CD4-positive, alpha-beta T cell (primary cell): ENCODE measurements around the gene PBOV1. TPM values are rescaled to one million over a fixed set of nuclear protein-coding genes. Genes with fewer than 3 reads are reported as not detected.

ENCODE experiments used
- ATAC-seq: fragments of 200-7000 bp; cut with Tn5 transposase; one replicate; pipeline ENCODE4 v1.10.0; 2022; ENCODE audit warnings: mild to moderate bottlenecking; ENCODE audit not compliant: poor library complexity
- CTCF ChIA-PET: fragments of 350-600 bp; sonication (Branson Sonifier 250); formaldehyde crosslinking; loops from one replicate; lab custom pipeline; 2021; ENCODE audit warnings: antibody characterized with exemption, inconsistent platforms; lab: Charles Lee
- POLR2A ChIA-PET: fragments of 350-600 bp; sonication (Branson Sonifier 250); formaldehyde crosslinking; loops from one replicate; lab custom pipeline; 2021; ENCODE audit warnings: antibody characterized with exemption, inconsistent platforms; lab: Charles Lee
- DNase-seq, 14 experiments: peaks; one replicate each; pipeline ENCODE4 v3.0.0-alpha.2; 2013 to 2020; ENCODE audit warnings: mixed read lengths in 2 of 14
- H3K27ac ChIP-seq, 2 donors: one replicate each; pipeline versions ENCODE4 v1.5.1 to v1.7.0; 2013; ENCODE audit warnings: low read length in 2 of 2, low read depth in 1 of 2, mild to moderate bottlenecking in 1 of 2
- H3K27me3 ChIP-seq, 2 experiments: 1 replicate in 1 of 2; 2 replicates in 1 of 2; pipeline versions ENCODE4 v1.6.1 to v1.7.0; 2013; ENCODE audit warnings: low read length in 2 of 2, control low read depth in 1 of 2, mild to moderate bottlenecking in 1 of 2, moderate library complexity in 1 of 2; ENCODE audit not compliant: insufficient read depth in 2 of 2, control insufficient read depth in 1 of 2
- H3K36me3 ChIP-seq: one replicate; pipeline ENCODE4 v1.6.1; 2013; ENCODE audit warnings: low read length, control low read depth; ENCODE audit not compliant: insufficient read depth
- H3K4me1 ChIP-seq: one replicate; pipeline ENCODE4 v1.6.1; 2013; ENCODE audit warnings: low read length, control low read depth; ENCODE audit not compliant: insufficient read depth
- H3K4me3 ChIP-seq: one replicate; pipeline ENCODE4 v1.5.1; 2013; ENCODE audit warnings: mild to moderate bottlenecking, low read length, moderate library complexity
- H3K9me3 ChIP-seq, 2 experiments: 1 replicate in 1 of 2; 2 replicates in 1 of 2; pipeline versions ENCODE4 v1.6.1 to v1.7.0; 2013; ENCODE audit warnings: low read length in 2 of 2, mild to moderate bottlenecking in 2 of 2, control low read depth in 1 of 2, moderate library complexity in 1 of 2; ENCODE audit not compliant: control insufficient read depth in 1 of 2, insufficient read depth in 1 of 2
- H3K27ac Mint-ChIP-seq: one replicate; pipeline ENCODE4 v1.8.0; 2020; ENCODE audit warnings: mixed read lengths
- H3K27me3 Mint-ChIP-seq: one replicate; pipeline ENCODE4 v1.8.0; 2021; ENCODE audit warnings: mixed read lengths
- H3K36me3 Mint-ChIP-seq: one replicate; pipeline ENCODE4 v1.8.0; 2021; ENCODE audit warnings: low read depth, mixed read lengths
- H3K4me1 Mint-ChIP-seq: one replicate; pipeline ENCODE4 v1.8.0; 2021; ENCODE audit warnings: low read depth, mixed read lengths
- H3K4me3 Mint-ChIP-seq: one replicate; pipeline ENCODE4 v1.8.0; 2020; ENCODE audit warnings: mild to moderate bottlenecking, mixed read lengths
- H3K9me3 Mint-ChIP-seq: one replicate; pipeline ENCODE4 v1.8.0; 2020; ENCODE audit warnings: mixed read lengths
- intact Hi-C, 2 experiments: fragments of 100-400 bp; cut with DNase I in 1 of 2; cut with micrococcal nuclease in 1 of 2; formaldehyde crosslinking; loops; one replicate each; pipeline versions ENCODE4 v1.15.1 to v1.9.0; 2023 to 2025; cut with DNase I, micrococcal nuclease
- total RNA-seq, 174 experiments: library from RNA in 2 of 174; stranded (reverse) in 2 of 174; gene quantifications; one replicate each; pipeline ENCODE4 v1.2.3 and lab custom pipeline; 2021 to 2026
- TF ChIP-seq, protein P1 (sequence below): fragments of 200-600 bp; IDR thresholded peaks from one replicate; pipeline ENCODE4 v1.8.0; 2022; ENCODE audit warnings: antibody characterized with exemption, mild to moderate bottlenecking

The PBOV1 gene
- total RNA-seq, 2 experiments from 2014 or later, result not detected

DNA sequence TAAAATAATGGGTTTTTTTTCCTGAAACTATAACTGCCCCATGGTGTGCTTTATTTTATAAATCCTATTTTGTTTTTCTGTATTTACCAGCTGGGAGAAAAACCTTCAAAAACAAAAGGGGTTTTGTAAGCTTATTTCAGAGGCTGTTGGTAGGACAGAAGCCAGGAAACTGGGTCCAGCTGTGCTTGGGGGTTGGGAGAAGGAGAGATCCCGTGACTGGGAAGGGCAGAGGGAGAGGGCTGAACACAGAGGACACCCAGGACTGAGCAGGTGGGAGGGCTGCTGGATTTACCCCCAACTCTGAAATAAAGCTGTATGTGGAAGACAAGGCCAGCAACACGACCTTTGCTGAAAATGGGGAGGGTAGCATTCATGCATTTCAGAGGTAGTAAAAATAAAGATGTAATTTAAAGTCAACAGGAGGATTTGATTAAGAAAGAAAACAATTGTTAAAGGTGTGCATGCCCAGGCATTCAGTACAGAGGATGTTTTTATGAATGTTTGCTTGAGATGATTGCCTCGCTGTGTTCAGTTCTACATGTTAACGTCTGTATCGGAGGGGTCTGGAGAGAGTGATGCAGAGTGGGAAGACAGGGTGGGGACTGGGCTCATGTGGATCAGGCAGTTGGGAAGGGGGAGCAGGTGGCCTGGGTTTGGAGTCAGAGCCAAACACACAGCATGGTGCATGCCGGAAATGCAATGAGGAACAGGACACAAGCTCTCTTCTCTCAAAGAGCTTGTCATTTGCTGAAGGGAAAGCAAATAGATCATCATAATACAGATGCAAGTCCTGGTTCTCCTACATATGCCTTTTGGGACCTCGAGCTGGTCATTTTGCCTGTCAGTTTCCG lies 35.1 kb downstream of the PBOV1 start:
- peaks cover 53% of the 10 kb centered on the region for H3K27me3 Mint-ChIP-seq

DNA sequence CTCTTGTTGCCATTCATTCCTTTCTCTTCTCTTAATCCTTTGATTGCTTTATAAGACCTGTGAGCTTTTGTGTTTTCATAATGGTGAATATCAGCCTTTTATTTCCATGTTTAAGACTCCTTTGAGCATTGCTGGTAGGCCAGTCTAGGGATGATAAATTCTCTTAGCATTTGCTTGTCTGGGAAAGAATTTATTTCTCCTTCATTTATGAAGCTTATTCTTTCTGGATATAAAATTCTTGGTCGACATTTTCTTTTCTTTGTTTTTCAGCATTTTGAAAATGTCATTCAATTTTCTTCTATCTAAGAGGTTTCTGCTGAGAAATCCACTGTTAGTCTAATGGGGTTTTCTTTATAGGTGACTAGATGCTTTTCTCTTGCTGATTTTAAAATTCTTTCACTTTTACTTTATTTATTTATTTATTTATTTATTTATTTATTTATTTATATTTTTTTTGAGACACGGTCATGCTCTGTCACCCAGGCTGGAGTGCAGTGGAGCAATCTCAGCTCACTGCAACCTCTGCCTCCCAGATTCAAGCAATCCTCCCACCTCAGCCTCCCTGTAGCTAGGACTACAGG lies 41.5 kb downstream of the PBOV1 start:
- H3K4me3 ChIP-seq, result no peak overlapping the region
- H3K27ac Mint-ChIP-seq, result no peak overlapping the region
- intact Hi-C loops, result no loop called here
- no peaks in the 10 kb centered on the region for H3K36me3 ChIP-seq
- H3K4me1 ChIP-seq, result no peaks in the 10 kb centered on the region
- POLR2A ChIA-PET, result no interaction called here
- peaks cover 9 to 19% of the 10 kb centered on the region in 2 experiments for H3K9me3 ChIP-seq
- H3K27me3 Mint-ChIP-seq, result peaks cover 37% of the 10 kb centered on the region
- H3K36me3 Mint-ChIP-seq, result peaks cover 4% of the 10 kb centered on the region
- H3K9me3 Mint-ChIP-seq, result peaks cover 19% of the 10 kb centered on the region
- CTCF ChIA-PET, result no interaction called here
- no peaks in the 10 kb centered on the region for H3K4me1 Mint-ChIP-seq
- ATAC-seq (no peak), DNase-seq (no peak)
- H3K27me3 ChIP-seq, result peaks cover 4 to 15% of the 10 kb centered on the region in 2 experiments
- H3K4me3 Mint-ChIP-seq, result no peak overlapping the region
- TF ChIP-seq, protein P1, sequence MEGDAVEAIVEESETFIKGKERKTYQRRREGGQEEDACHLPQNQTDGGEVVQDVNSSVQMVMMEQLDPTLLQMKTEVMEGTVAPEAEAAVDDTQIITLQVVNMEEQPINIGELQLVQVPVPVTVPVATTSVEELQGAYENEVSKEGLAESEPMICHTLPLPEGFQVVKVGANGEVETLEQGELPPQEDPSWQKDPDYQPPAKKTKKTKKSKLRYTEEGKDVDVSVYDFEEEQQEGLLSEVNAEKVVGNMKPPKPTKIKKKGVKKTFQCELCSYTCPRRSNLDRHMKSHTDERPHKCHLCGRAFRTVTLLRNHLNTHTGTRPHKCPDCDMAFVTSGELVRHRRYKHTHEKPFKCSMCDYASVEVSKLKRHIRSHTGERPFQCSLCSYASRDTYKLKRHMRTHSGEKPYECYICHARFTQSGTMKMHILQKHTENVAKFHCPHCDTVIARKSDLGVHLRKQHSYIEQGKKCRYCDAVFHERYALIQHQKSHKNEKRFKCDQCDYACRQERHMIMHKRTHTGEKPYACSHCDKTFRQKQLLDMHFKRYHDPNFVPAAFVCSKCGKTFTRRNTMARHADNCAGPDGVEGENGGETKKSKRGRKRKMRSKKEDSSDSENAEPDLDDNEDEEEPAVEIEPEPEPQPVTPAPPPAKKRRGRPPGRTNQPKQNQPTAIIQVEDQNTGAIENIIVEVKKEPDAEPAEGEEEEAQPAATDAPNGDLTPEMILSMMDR, result no peak
- no peak overlapping the region for H3K27ac ChIP-seq

More for the DNA sequence above, 35.1 kb downstream of the PBOV1 start:
- ChIA-PET POLR2A (no interaction called here), CTCF (no interaction called here)
- intact Hi-C loops, result no loop called here
- no peak overlapping the region for H3K4me3 Mint-ChIP-seq
- Histone ChIP-seq H3K27me3 (peaks cover 0 to 15% of the 10 kb centered on the region in 2 experiments), H3K4me1 (no peaks in the 10 kb centered on the region), H3K27ac (no peak overlapping the region), H3K9me3 (peaks cover 0 to 8% of the 10 kb centered on the region in 2 experiments), H3K4me3 (no peak overlapping the region), H3K36me3 (no peaks in the 10 kb centered on the region)
- H3K9me3 Mint-ChIP-seq, result peaks cover 4% of the 10 kb centered on the region
- peaks cover 4% of the 10 kb centered on the region for H3K36me3 Mint-ChIP-seq
- no peaks in the 10 kb centered on the region for H3K4me1 Mint-ChIP-seq
- DNase-seq (no peak), ATAC-seq (no peak)
- TF ChIP-seq, protein P1, result no peak
- H3K27ac Mint-ChIP-seq, result no peak overlapping the region

DNA sequence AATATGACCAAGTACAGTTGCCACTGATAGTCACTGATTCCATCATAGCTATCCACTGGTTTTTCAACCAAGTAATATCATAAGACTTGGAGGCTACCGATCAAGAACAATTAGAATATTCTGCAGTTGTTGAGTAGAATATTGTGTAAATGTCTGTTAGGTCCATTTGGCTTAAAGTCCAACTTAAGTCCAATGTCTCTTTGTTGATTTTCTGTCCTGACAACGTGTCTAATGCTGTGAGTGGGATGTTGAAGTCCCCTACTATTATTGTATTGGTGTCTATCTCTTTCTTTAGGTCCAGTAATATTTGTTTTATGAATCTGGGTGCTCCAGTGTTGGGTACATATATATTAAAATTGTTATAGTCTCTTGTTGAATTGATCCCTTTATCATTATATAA lies 42.7 kb downstream of the PBOV1 start:
- H3K27me3 Mint-ChIP-seq, result peaks cover 39% of the 10 kb centered on the region
- no peak for DNase-seq

More for the DNA sequence above, 42.7 kb downstream of the PBOV1 start:
- Histone ChIP-seq H3K36me3 (no peaks in the 10 kb centered on the region), H3K4me3 (no peak overlapping the region), H3K27me3 (peaks cover 4 to 13% of the 10 kb centered on the region in 2 experiments), H3K27ac (no peak overlapping the region), H3K9me3 (peaks cover 9 to 19% of the 10 kb centered on the region in 2 experiments), H3K4me1 (no peaks in the 10 kb centered on the region)
- POLR2A ChIA-PET, result no interaction called here
- no peak overlapping the region for H3K27ac Mint-ChIP-seq
- CTCF ChIA-PET, result no interaction called here
- intact Hi-C loops, result no loop called here
- peaks cover 19% of the 10 kb centered on the region for H3K9me3 Mint-ChIP-seq
- no peak overlapping the region for H3K4me3 Mint-ChIP-seq
- peaks cover 4% of the 10 kb centered on the region for H3K36me3 Mint-ChIP-seq
- TF ChIP-seq, protein P1, result no peak
- ATAC-seq, result no peak
- H3K4me1 Mint-ChIP-seq, result no peaks in the 10 kb centered on the region

Other genes with a start within 250 kb of the PBOV1 start
- gene PERP, start 111.1 kb downstream of the PBOV1 start, total RNA-seq, result 1 to 10 TPM; 1.3 to 1.4 TPM
- not detected for gene ARFGEF3, start 56.6 kb downstream of the PBOV1 start, total RNA-seq
- not detected for gene SMIM28, start 159.4 kb upstream of the PBOV1 start, total RNA-seq
- 10 to 100 TPM; 31.8 to 32.9 TPM for gene HEBP2, start 185.7 kb upstream of the PBOV1 start, total RNA-seq